AML-193 (cell line): ENCODE results near the gene PPP1R9B.

Source experiments
- DNase-seq, 2 experiments: peaks; one replicate each; lab custom pipeline; 2025; lab: John Stamatoyannopoulos, UW

The PPP1R9B gene

DNA sequence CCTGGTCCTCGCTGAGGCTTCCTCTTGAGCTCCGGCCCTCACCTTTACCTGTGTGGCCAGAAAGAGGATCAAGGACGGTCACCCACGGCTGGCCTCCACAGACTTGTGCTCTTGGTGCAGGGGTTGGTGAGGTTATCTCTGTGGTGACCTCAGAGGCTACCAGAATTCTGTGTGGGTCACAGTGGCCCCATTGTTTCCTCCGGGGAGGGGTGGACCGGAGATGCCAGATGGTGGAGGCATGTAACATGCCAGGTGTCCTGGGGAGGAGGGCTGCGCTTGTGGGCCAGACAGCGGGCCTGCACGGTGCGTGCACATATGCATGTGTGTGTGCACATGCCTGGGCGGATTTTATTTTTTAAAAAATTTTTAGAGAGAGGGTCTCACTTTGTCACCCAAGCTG is 21.7 kb upstream of the PPP1R9B start:
- DNase-seq, result no peak

DNA sequence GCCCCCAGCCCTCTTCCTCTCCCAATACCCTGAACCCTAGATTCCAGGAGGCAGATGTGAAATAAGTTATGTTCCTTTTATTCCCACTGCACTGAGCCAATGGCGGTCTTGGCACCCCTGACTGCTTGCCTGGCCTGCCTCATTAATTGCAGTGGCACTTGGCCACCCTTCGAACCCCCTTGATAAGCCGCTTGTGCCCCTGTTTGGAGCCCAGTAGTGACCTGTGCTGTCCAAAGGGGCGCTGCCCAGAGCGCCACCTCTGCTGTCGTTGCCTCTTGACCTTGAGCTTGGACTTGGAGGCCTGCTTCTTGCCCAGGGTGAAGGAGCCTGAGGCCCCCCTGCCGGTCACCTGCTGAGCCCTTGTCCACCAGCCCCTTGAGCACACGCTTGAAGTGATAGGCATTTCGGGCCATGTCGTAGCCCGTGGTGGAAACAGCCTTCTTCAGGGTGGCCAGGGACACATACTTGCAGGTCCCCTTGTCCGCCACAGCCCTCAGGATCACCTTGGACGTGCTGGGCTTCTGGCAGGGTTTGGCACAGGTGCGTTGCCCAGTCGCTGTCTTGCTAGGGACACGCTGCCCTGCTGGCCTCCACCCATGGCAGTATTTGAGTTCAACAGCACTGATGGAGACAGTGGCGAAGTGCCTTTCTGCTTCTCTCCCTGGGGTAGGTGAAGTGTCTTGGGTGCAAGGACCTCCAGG is 21.0 kb upstream of the PPP1R9B start:
- no peak for DNase-seq

DNA sequence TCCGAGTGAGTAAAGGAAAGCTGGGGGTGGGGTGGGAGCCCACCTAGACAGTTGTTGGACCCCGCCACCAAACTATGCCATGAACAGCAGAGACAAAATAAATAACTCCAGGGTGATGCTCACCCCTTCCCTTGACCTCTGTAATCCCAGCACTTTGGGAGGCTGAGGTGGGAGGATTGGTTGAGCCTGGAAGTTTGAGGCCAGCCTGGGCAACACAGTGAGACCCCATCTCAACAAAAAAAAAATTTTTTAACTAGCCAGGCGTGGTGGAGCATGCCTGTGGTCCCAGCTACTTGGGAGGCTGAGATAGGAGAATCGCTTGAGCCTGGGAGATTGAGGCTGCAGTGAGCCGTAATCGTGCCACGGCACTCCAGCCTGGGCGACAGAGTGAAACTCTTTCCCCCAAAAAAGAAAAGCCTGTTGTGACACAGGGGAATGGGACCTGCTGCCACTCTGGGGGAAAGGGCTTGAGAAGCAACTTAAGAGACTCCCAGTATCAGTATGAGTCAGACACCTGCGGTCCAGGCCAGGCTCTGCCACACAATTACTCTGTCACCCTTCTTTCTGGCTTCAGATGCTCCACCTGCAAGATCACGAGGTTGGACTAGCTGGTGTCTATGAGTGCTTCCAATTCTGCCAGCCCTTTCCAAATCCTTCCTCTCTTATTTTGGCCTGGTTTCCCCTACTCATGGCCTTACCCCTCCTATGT is 20.3 kb upstream of the PPP1R9B start:
- DNase-seq, result no peak

DNA sequence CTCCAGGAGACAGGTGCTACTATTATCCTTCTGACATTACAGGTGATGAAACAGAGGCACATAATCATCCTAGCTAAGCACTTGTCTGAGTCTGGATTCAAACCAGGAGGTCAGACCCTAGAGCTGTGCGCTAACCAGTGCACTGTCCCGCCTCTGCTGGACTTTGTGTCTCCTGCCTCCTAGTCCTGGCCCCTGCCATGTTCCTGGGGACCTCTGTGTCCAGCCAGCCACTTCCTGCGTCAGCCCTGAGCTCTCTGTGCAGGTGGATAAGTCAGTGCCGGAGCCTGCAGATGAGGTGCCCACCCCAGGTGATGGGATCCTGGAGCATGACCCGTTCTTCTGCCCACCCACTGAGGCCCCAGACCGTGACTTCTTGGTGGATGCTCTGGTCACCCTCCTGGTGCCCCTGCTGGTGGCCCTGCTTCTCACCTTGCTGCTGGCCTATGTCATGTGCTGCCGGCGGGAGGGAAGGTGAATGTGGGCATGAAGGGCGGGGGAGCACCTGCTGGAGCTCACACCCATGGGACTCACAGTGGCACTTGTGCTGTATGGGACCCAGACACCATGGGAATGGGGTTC is 19.5 kb upstream of the PPP1R9B start:
- no peak for DNase-seq

DNA sequence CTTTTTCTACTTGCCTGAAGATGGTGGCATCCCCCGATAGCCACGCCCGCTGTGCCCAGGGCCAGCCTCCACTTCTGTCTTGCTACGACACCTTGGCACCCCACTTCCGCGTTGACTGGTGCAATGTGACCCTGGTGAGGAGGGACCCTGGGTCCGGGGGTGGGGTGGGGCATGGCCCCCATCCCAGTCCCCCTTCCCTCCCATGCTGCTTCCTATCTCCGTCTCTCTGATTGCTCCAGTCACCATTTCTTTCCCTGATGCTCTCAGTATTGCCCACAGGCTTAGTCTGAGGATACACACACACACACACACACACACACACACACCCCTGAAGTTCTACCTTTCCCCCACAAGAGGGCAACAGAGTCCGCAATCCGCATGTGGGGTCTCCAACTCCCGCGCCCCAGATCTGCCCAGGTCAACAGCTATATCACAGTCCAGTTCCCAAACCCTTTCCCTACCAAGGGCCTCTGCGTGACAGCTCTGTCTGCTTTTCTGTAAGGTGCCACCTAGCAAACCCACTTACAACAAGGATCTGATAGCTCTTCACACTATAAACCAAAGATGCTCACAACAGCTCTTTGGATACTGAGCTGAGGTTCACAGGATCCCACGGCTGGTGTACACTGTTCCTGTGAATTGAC is 18.8 kb upstream of the PPP1R9B start:
- peak; percentile 82 to 86 for DNase-seq

DNA sequence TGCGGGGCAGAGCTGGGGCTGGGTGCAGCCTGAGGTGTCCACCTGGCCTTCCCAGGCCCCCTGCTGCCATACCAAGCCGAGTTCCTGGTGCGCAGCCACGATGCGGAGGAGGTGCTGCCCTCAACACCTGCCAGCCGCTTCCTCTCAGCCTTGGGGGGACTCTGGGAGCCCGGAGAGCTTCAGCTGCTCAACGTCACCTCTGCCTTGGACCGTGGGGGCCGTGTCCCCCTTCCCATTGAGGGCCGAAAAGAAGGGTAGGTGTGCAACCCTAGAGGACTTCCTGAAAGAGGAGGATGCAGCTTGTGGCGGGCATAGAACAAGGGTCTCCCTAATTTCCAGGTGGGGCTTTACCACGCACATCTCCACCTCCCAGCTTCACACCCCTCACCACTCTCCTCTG is 17.8 kb upstream of the PPP1R9B start:
- no peak for DNase-seq

DNA sequence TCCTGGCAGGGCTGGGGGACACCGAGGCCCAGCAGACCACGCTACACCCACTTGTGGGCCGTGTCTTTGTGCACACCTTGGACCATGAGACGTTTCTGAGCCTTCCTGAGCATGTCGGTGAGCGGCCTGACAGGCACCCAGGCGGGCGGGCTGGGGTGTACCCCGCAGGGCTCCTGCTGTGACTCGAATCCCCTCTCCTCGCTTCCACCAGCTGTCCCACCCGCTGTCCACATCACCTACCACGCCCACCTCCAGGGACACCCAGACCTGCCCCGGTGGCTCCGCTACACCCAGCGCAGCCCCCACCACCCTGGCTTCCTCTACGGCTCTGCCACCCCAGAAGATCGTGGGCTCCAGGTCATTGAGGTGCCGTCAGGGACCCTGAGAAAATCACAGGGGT is 16.9 kb upstream of the PPP1R9B start:
- DNase-seq, result no peak

DNA sequence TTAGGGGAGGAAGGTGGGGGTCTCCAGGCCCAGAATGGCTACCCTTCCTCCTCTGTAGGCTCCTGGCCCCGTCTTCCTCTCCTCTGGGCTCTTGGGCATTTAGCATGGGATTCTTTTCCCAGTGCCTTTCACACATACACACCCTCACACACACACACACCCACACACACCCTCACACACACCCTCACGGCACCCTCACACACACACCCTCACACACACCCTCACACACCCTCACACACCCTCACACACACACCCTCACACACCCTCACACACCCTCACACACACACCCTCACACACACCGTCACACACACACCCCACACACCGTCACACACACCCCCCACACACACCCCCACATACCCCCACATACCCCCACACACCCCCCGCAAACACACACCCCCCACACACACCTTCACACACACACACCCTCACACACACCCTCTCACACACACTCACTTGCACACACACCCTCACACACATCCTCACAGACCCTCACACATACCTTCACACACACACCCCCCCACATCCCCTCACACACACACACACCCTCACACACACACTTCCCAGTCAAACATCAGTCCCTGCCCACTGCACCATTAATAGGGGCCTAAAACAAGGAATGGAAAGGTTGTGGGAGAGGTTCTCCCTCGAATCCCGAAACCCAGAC is 16.2 kb upstream of the PPP1R9B start:
- DNase-seq, result no peak

DNA sequence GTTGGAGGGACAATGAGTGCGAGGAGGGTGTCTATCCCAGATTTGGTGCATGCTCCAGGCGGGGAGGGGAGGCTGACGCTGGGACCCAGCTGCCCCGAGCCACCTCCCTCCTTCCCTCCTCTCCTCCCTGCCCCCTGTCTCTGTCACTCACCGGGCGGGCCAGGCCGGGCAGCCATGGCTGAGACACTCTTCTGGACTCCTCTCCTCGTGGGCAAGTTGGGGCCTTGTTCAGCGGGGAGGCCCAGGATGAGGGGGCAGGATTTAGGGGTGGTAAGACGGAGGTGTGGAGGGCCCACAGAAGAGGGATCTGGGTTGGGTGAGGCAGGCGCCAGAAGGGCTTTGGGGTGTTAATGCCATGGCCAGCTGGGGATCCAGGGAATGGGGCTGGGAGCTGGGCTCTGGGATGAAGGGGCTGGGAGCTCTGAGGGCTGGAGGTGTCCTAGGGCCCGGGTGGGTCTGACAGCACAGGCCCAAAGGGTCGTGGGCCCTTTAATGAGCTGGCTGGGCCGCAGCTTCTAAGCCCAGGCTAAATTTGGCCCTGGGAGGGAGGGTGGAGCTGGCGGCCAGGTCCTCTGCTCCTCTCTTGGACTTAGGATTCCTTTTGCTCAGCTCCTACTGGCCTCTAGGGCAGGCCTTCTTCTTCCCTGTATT is 15.5 kb upstream of the PPP1R9B start, which contains the start of gene SGCA:
SGCA (plus strand) TSS at position 139 of the 651 bp plus-strand sequence; CDS start at position 175, 36 bp downstream.
- DNase-seq, result no peak

DNA sequence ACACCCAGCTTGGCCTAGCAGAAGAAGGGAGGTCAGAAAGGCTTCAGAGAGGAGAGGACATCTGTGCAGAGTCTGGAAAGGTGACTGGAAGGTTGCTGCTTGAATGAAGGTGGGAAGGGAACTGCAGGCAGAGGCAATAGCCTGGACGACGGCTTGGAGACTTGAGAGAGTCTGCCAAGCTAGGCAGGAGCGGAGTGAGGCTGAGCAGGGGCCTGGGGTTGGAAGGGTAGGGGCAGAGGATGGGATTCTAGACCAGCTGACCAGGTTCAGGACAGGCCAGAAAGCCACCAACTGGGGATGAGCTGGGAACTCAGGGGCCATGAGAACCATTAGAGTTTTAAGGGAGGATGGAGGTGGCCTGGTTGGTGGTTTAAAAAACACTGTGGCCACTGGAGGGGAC is 15.0 kb upstream of the PPP1R9B start:
- DNase-seq, result no peak

DNA sequence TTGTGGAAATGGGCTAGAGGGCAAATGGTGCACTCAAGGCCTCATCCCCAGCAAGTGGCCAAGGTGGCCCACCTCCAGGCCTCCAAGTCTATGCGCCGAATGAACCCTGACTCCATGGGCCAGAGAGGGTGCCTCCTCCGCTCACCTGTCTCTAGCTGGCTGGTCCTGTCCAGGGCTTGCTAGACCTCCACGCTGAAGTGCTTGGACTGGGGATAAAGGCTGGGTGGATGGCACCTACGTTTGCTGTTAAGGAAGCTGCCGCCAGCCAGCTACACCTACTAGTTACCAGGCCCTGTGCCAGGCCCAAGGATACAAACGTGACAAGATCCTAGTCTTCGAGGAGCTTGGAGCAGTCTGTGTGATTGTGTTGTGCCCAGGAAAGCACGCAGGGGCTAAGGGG is 14.6 kb upstream of the PPP1R9B start:
- no peak for DNase-seq

DNA sequence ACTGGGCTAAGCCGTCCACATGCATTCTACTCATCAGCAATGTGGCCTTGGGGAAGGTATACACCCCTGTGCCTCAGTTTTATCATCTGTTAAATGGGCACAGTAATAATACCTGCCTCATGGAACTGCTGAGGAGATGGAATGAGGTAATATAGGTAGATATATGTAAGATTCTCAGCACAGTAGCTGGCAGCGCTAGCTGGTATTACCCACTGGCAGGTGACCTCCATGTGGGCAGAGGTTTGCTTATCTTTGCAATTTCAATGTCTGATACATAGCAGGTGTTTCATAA is 14.2 kb upstream of the PPP1R9B start:
- no peak for DNase-seq

DNA sequence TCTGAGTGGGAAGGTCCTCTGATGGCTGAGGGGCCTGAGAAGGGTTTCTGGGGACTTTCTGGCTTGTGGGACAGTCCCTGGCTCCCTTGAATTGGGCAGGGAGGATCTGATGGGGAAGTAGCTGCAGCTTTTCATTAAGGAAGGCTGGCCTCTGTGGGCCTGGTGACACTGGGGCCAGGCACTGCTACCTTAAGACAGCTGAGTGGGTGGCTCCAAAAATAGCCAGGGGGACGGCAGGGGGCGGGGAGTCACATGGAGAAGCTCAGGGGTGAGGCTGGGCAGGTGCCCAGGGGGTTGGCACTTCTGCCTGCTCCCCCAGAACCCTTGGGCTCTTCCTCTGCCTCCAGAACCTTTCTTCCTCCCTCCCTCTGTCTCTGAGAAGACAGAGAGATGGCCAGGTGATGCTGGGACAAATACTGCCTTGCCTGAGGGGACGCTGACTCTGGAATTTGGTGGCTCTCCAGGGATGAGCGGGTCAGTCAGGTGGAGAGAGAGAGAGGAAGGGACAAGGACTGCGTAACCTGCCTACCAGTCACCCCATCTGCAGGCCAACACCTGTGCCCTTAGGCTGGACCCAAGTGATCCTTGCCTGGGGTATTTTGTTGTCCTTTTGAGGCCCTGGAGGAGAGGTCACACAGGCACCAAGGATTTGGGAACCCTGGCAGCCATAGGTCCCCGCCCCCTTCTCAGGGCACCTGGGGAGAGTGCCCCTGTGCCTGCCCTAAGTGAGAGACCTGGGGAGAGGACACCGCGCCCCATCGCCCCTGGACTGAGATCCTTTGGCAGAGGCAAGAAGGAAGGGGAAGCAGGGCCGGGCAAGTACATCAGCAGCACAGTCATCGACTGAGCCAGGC is 13.6 kb upstream of the PPP1R9B start:
- DNase-seq, result no peak

DNA sequence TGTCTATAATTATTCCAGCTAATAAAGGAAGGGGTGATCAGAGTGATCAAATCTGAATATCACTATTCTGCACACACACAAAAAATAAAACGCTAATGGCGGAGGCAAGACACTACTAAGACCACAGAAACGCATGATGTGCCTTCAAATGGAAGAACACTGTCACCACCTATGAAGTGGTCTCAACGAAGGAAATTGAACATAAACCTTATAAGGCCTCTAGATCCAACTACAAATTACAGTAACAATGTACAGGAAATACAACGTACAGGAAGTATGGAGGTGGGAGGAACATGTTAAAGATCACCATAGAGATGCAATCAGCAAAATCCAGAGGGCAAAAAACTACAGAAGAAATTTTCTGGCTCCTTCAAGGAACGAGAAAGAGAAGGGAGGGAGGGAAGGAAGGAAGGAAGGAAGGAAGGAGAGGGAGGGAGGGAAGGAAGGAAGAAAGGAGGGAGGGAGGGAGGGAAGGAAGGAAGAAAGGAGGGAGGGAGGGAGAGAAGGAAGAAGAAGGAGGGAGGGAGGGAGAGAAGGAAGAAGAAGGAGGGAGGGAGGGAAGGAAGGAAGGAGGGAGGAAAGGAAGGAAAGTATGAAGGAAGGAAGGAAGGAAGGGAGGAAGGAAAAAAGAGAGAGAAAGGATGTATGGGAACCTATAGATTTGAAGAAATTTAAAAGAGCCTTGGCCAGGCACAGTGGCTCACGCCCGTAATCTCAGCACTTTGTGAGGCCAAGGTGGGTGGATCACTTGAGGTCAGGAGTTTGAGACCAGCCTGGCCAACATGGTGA is 12.2 kb upstream of the PPP1R9B start:
- no peak for DNase-seq

DNA sequence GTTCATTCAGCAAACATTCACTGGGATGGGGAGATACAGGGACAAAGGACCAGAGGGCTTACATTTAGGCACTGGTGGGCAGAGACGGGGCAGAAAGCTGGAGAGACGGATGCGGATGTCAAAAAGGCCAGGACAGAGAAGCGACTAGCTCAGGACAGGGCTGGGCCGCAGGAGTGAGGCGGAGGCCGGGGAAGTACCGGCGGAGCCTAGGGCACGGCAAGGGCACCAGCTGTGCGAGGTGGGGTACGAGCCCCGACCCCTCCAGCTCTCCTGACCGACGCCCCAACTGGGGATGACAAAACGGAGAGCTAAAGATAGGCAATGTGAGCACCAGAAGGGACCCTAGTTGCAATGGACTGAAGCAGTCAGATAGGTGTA is 11.4 kb upstream of the PPP1R9B start:
- no peak for DNase-seq

DNA sequence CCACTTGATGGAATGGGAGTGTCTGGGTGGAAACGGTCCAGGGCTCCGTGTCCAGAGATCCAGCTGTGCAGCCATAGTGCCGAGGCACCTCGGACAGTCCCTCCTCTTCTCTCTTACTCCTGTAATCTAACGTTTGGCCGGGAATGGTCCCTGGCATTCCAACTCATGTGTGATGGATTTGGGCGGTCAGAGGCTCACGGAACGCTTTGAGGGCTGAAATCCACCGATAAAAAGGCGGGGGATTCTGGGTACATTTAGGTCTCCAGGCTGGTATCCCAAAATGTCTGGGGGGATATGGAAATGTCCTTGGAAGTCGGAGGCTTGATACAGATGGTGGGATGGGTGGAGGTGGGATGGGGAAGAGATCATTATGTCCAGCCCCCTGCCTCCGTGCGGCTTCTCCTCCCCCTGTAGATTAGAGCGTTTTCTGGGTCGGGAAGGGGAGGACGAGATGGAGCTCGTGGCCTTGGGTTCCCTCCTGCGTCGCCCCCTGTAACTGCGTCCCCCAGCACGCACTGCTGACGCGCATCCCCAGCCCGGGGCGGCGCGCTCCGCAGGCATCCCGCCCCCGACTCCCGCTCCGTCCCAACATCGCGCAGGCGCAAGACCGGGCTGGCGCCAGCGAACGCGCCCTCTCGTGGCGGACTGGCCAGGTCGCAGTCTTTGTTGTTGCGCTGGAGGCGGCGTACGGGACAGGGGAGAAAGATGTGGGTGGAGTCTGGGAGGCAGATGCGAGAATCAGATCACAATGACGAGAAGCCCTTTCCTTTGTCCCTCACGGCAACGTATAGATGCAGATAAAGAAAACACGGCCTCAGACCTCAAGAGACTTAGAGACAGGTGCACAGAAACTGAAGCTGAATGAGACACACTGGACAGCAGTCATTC is 10.8 kb upstream of the PPP1R9B start:
- peak; percentile 87 to 93 for DNase-seq

DNA sequence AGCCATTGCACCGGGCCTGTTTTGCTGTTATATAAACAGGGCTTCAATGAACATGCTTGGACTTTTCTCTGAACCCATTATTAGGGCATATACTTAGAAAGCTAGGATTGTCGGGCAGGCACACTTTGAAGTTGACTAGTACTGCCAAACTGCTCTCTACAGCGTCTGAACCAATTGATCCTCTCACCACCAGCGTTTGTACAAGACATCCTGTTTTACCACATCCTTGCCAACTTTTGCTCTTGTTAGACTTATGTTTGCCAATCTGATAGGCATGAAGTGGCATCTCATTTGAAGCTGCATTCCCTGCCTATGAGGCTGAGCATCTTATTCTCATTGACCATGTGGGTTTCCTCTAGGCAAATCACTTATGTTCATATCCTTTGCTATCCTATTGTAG is 7.4 kb upstream of the PPP1R9B start:
- DNase-seq, result no peak

DNA sequence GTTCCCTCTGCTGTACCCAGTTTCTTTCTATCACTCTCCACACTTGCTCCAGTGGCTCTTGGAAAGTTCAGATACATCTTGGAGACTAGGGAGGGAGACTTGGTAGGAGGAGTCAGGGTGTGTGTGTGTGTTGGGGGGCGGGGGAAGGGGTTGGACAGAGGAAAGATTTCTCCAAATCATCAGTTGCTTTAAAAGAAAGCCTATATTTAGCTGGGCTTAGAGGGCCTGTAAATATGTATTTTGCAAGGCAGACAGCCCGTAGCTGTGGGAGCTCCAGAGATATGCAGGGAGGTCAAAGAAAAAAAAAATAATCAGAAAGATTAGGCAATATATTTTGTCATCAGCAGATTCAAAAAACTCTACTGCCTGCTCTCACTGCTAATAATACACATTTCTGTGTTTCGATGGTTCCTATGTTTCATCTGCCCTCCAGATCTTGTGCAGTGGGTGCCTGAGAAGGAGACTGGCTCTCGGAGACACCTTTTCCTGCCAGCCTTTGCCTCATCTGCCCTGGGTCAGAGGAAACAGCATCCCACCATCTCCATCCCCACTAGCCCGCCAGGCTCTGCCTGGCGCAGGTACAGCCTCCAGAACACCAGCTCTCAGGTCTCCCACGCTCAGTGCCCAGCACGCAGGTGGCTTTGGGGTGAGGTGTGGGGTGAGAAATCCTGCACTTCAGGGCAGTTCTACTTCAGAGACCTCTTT is 4.8 kb upstream of the PPP1R9B start:
- DNase-seq, result peak in 1 of 2 experiments; percentile 24

DNA sequence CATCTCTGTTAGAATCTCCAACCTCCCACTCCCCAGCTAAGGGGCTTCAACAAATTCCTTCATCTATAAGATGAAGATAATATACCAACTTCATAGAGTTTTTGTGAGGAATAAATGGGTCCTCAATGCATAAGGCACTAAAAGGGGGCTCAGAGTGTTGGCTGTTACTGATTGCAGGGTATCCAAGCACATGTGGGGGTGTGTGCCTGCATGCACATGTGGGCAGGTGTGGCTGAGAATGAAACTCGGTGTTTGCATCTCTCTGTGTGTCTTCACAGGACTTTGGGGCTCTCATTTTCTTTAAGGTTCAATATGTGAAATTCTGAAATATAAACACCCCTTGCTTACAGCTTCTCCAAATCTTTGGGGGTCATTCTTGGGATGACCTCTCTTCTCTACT is 4.1 kb upstream of the PPP1R9B start:
- no peak for DNase-seq
